GM12874 (cell line): Measurements from ENCODE around the gene IL1R2.

ENCODE experiments used
- CTCF ChIP-seq: IDR thresholded peaks from 2 replicates; pipeline ENCODE4 v1.5.1; 2011; ENCODE audit warnings: low read depth, mild to moderate bottlenecking, control low read depth, low read length, moderate library complexity; ENCODE audit not compliant: insufficient read depth

The IL1R2 gene

GRCh38 chr2:102049756-102050443 is 58.1 kb downstream of the IL1R2 start:
- no peak for TF ChIP-seq CTCF

- TF ChIP-seq CTCF: no peak
Measured at GRCh38 chr2:102050854-102051391, 59.2 kb downstream of the IL1R2 start.

- no peak for TF ChIP-seq CTCF
Measured at GRCh38 chr2:102051692-102052277, 60.0 kb downstream of the IL1R2 start.

GRCh38 chr2:102052365-102052764 is 60.6 kb downstream of the IL1R2 start:
- TF ChIP-seq CTCF: no peak

- TF ChIP-seq CTCF: no peak
Measured at GRCh38 chr2:102053096-102053495, 61.3 kb downstream of the IL1R2 start.

GRCh38 chr2:102055346-102055990 is 63.7 kb downstream of the IL1R2 start:
- no peak for TF ChIP-seq CTCF

GRCh38 chr2:102056079-102056581 is 64.4 kb downstream of the IL1R2 start:
- no peak for TF ChIP-seq CTCF
